ENCODE measurements around the gene AFG1L.

DNA sequence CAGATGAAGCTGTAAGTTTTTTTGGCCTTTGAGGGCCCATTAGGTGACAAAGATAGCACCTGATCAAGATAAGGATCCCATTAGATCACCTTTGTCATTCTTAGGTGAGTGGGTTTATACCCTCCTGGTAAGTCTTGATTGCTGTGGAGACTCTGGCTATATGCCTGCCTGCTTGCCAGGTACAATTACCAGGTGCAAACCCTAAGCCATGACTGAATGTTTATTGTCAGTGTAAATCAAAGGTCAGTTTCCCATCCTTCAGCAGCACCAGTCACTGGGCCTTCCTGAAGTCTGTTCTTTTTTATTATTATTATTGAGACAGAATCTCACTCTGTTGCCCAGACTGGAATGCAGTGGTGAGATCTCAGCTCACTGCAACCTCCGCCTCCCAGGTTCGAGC lies 159.5 kb downstream of the AFG1L start:
- TF ChIP-seq CREM (CRISPR knock-in tag; IDR thresholded peaks at IDR 0.05) (no peak), IRF2 (CRISPR knock-in tag; IDR thresholded peaks at IDR 0.05; ENCODE audit: borderline replicate concordance, low read depth) (no peak), NFYB (CRISPR knock-in tag; conservative IDR thresholded peaks at IDR 0.05; ENCODE audit: low read depth) (no peak), JUN (CRISPR knock-in tag; IDR thresholded peaks at IDR 0.05) (no peak), ZNF396 (CRISPR knock-in tag; IDR thresholded peaks at IDR 0.05; ENCODE audit: borderline replicate concordance) (no peak), PRRX2 (CRISPR knock-in tag; IDR thresholded peaks at IDR 0.05) (no peak)
- TF ChIP-seq, protein P1, sequence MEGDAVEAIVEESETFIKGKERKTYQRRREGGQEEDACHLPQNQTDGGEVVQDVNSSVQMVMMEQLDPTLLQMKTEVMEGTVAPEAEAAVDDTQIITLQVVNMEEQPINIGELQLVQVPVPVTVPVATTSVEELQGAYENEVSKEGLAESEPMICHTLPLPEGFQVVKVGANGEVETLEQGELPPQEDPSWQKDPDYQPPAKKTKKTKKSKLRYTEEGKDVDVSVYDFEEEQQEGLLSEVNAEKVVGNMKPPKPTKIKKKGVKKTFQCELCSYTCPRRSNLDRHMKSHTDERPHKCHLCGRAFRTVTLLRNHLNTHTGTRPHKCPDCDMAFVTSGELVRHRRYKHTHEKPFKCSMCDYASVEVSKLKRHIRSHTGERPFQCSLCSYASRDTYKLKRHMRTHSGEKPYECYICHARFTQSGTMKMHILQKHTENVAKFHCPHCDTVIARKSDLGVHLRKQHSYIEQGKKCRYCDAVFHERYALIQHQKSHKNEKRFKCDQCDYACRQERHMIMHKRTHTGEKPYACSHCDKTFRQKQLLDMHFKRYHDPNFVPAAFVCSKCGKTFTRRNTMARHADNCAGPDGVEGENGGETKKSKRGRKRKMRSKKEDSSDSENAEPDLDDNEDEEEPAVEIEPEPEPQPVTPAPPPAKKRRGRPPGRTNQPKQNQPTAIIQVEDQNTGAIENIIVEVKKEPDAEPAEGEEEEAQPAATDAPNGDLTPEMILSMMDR (IDR thresholded peaks at IDR 0.05), result no peak
